BJ (cell line): ENCODE measurements around the gene C3orf20. TPM values are rescaled to one million over a fixed set of nuclear protein-coding genes. Genes with fewer than 3 reads are reported as not detected.
"Not testable (repeated sequence)": the region's sequence is repeated elsewhere in the genome, so short reads cannot be mapped to it uniquely, and the experiment has no call there.

Experiments used
- CTCF ChIA-PET: fragments of 350-600 bp; formaldehyde crosslinking; extraction: SDS; loops from one replicate; lab custom pipeline; 2021; ENCODE audit warnings: antibody characterized with exemption, inconsistent platforms; lab: Yijun Ruan, JAX
- POLR2A ChIA-PET: fragments of 300-600 bp; sonication (Branson Sonifier 250); formaldehyde crosslinking; extraction: SDS; loops from one replicate; lab custom pipeline; 2021; ENCODE audit warnings: antibody characterized with exemption; lab: Charles Lee
- DNase-seq: peaks from one replicate; pipeline ENCODE4 v3.0.0-alpha.2; 2011; ENCODE audit warnings: low read depth
- H3K27me3 ChIP-seq: 2 replicates; pipeline ENCODE4 v1.6.0; 2011; ENCODE audit warnings: low read length; ENCODE audit not compliant: control insufficient read depth, insufficient read depth
- H3K36me3 ChIP-seq: 2 replicates; pipeline ENCODE4 v1.5.1; 2011; ENCODE audit warnings: low read length; ENCODE audit not compliant: control insufficient read depth, insufficient read depth
- H3K4me3 ChIP-seq: 2 replicates; pipeline ENCODE4 v1.5.1; 2011; ENCODE audit warnings: low read depth, mild to moderate bottlenecking, control low read depth, low read length
- CTCF ChIP-seq: IDR thresholded peaks from 2 replicates; pipeline ENCODE4 v1.5.1; 2011; ENCODE audit warnings: low read depth, mild to moderate bottlenecking, control low read depth, inconsistent platforms, low read length, moderate library complexity; ENCODE audit not compliant: insufficient read depth
- polyA plus RNA-seq: library from polyadenylated mRNA; depleted of rRNA; stranded (reverse); fragments of >200 nt; gene quantifications from 2 replicates; pipeline ENCODE4 v1.2.3, GENCODE V29; 2011

The C3orf20 gene
- polyA plus RNA-seq, 1 experiment = not detected

GRCh38 chr3:14741510-14741909 lies 66.6 kb downstream of the C3orf20 start:
- Histone ChIP-seq H3K4me3 (no peak overlapping the region), H3K27me3 (peaks cover 1% of the 10 kb centered on the region; the same call in 1 of the 2 replicates), H3K36me3 (no peaks in the 10 kb centered on the region)
- CTCF ChIA-PET = no interaction called here
- POLR2A ChIA-PET = no interaction called here
- TF ChIP-seq CTCF = no peak
- no peak for DNase-seq

- Histone ChIP-seq H3K36me3 (no peaks in the 10 kb centered on the region), H3K27me3 (peaks cover 1% of the 10 kb centered on the region; the same call in 1 of the 2 replicates), H3K4me3 (no peak overlapping the region)
- TF ChIP-seq CTCF = no peak
- no peak for DNase-seq
- ChIA-PET POLR2A (no interaction called here), CTCF (no interaction called here)
These were observed 69.6 kb downstream of the C3orf20 start for GRCh38 chr3:14744556-14744955.

GRCh38 chr3:14750650-14751049 lies 75.7 kb downstream of the C3orf20 start:
- no peaks in the 10 kb centered on the region for H3K27me3 ChIP-seq
- ChIA-PET CTCF (no interaction called here), POLR2A (no interaction called here)
- no peak for TF ChIP-seq CTCF
- no peak overlapping the region for H3K4me3 ChIP-seq
- no peaks in the 10 kb centered on the region for H3K36me3 ChIP-seq
- DNase-seq = no peak

- H3K4me3 ChIP-seq, DNase-seq, H3K36me3 ChIP-seq, H3K27me3 ChIP-seq, POLR2A ChIA-PET: not testable (repeated sequence)
- CTCF ChIA-PET = interaction anchor here (0.6 kb wide), 1 partner anchor 17 kb away, joined by 4 read pairs; no protein-coding TSS in a partner anchor
These were observed 78.0 kb downstream of the C3orf20 start for GRCh38 chr3:14752979-14753378.

- no peak for DNase-seq
- no peak overlapping the region for H3K4me3 ChIP-seq
- H3K27me3 ChIP-seq = no peaks in the 10 kb centered on the region
- POLR2A ChIA-PET = no interaction called here
- H3K36me3 ChIP-seq = no peaks in the 10 kb centered on the region
- CTCF ChIA-PET = no interaction called here
- no peak for TF ChIP-seq CTCF
These were observed 82.3 kb downstream of the C3orf20 start for GRCh38 chr3:14757153-14757700.

GRCh38 chr3:14758297-14758696 lies 83.4 kb downstream of the C3orf20 start:
- POLR2A ChIA-PET = no interaction called here
- DNase-seq = no peak

More at GRCh38 chr3:14758297-14758696, 83.4 kb downstream of the C3orf20 start:
- no peak for TF ChIP-seq CTCF
- CTCF ChIA-PET = no interaction called here
- no peaks in the 10 kb centered on the region for H3K27me3 ChIP-seq
- H3K36me3 ChIP-seq = no peaks in the 10 kb centered on the region
- no peak overlapping the region for H3K4me3 ChIP-seq
